SH-SY5Y (cell line): ENCODE results near the gene ZNF658.
"Not testable (repeated sequence)": the region's sequence is repeated elsewhere in the genome, so short reads cannot be mapped to it uniquely, and the experiment has no call there.

Experiments
- GATA2 ChIP-seq: IDR thresholded peaks from 2 replicates; pipeline ENCODE4 v1.6.1; 2011; ENCODE audit warnings: mild to moderate bottlenecking, low read depth, low read length
- GATA3 ChIP-seq: IDR thresholded peaks from 2 replicates; pipeline ENCODE4 v1.6.1; 2011; ENCODE audit warnings: low read depth, mild to moderate bottlenecking, low read length, moderate library complexity

GRCh38 chr9:66900490-66901131, at the start of gene ZNF658:
- TF ChIP-seq GATA2, GATA3: not testable (repeated sequence)
